HG03457 (cell line): ENCODE results near the gene CFI.

Experiments
- ATAC-seq: cut with Tn5 transposase; IDR thresholded peaks from one replicate; pipeline ENCODE4 v1.9.1; 2021; ENCODE audit warnings: moderate number of reproducible peaks; ENCODE audit not compliant: unreplicated experiment

Gene CFI

DNA sequence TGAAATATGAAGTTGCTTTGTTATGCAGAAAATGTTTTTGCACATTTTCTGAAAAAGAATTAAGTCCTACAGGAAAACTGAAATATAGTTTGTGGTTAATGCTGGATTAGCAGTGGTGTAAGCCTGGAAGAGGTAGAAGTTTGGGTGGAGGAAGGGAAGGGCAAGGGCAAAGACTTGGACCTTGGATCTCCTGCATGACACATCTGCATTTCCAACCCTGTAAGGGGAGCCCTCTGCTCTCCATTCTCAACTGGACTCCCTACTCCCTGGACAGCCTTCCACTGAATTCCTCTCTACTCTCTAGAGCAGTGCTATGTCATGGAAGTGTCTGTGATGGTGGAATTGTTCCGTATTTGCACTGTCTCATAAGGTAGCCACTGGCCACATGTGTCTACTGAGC, 103.1 kb downstream of the CFI start:
- ATAC-seq = no peak

DNA sequence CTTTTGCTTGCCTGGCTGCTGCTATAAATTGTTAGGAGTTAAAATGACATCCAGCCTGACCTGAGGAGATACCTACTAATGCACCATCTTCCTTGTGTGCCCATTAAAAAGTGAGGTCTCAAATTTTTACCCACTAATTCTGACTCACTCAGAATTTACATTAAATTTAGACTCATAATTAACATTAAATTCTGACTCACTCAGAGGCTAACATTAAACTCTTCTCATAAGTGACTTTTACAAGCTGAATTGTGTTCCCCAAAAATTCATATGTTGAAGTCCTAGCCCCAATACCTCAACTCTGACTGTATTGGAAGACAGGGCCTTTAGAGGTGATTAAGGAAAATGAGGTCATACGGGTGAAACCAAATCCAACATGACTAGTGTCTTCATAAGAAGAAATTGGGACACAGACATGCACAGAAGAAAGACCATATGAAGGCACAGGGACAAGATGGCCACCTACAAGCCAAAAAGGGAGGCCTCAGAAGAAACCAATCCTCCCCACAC, 110.3 kb downstream of the CFI start:
- ATAC-seq = no peak
